Measurements from ENCODE around the gene FLT1.

DNA sequence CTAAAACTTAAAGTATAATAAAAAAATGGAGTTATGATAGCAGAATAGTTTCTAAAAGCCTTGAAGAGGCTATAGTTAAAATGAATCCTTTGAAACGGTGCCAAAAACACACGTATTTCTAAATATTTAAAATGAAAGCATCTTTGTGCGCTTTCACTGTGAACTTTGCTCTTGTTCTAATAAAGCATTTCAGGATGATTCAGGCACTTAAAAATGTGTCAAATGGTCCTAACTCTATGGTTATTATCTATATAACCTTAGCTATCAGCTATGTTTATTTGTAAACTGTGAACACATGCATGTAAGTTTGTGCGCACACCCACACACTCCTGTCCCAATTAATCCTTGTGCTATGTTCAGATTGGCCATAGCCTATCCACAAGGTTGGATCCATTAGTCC is 124.5 kb downstream of the FLT1 start:
- TF ChIP-seq, protein P1, sequence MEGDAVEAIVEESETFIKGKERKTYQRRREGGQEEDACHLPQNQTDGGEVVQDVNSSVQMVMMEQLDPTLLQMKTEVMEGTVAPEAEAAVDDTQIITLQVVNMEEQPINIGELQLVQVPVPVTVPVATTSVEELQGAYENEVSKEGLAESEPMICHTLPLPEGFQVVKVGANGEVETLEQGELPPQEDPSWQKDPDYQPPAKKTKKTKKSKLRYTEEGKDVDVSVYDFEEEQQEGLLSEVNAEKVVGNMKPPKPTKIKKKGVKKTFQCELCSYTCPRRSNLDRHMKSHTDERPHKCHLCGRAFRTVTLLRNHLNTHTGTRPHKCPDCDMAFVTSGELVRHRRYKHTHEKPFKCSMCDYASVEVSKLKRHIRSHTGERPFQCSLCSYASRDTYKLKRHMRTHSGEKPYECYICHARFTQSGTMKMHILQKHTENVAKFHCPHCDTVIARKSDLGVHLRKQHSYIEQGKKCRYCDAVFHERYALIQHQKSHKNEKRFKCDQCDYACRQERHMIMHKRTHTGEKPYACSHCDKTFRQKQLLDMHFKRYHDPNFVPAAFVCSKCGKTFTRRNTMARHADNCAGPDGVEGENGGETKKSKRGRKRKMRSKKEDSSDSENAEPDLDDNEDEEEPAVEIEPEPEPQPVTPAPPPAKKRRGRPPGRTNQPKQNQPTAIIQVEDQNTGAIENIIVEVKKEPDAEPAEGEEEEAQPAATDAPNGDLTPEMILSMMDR (conservative IDR thresholded peaks at IDR 0.05; ENCODE audit: low read length), result no peak
- no peak for TF ChIP-seq EZH2phosphoT487 (IDR thresholded peaks at IDR 0.05; ENCODE audit: borderline replicate concordance, low read depth, low read length)

Data from OCI-LY7 (cell line).